Naive thymus-derived CD8-positive, alpha-beta T cell (primary cell): ENCODE results near the gene SLC6A6. TPM values are rescaled to one million over a fixed set of nuclear protein-coding genes. Genes with fewer than 3 reads are reported as not detected.
A peak's percentile ranks its signal among the peaks of the same experiment; 100 is the strongest.
"Not testable (repeated sequence)": the region's sequence is repeated elsewhere in the genome, so short reads cannot be mapped to it uniquely, and the experiment has no call there.

Experiments
- ATAC-seq, 2 donors: fragments of 150-1000 bp; cut with Tn5 transposase in 1 of 2; sonication (Bioruptor Pico), chemical (Tn5 transposase) in 1 of 2; 1 replicate in 1 of 2; 2 replicates in 1 of 2; pipeline ENCODE4 v1.10.0; 2021; ENCODE audit warnings: mild to moderate bottlenecking in 2 of 2, moderate library complexity in 2 of 2
- POLR2A ChIA-PET: fragments of 350-600 bp; sonication (Branson Sonifier 250); formaldehyde crosslinking; loops from one replicate; lab custom pipeline; 2021; ENCODE audit warnings: antibody characterized with exemption; lab: Charles Lee
- DNase-seq, 10 donors: peaks; one replicate each; pipeline versions ENCODE4 v3.0.0 to v3.0.0-alpha.2; 2020 to 2022
- H3K27ac Mint-ChIP-seq, 10 donors: one replicate each; pipeline ENCODE4 v1.8.0; 2020 to 2022; ENCODE audit warnings: mild to moderate bottlenecking in 10 of 10, mixed read lengths in 10 of 10, moderate library complexity in 4 of 10, inconsistent platforms in 1 of 10
- H3K27me3 Mint-ChIP-seq, 5 donors: one replicate each; pipeline ENCODE4 v1.8.0; 2021 to 2022; ENCODE audit warnings: mixed read lengths in 5 of 5
- H3K36me3 Mint-ChIP-seq, 3 donors: one replicate each; pipeline ENCODE4 v1.8.0; 2020 to 2022; ENCODE audit warnings: mixed read lengths in 3 of 3, mild to moderate bottlenecking in 2 of 3, inconsistent platforms in 1 of 3
- H3K4me1 Mint-ChIP-seq, 4 donors: one replicate each; pipeline ENCODE4 v1.8.0; 2021 to 2022; ENCODE audit warnings: mixed read lengths in 4 of 4
- H3K4me3 Mint-ChIP-seq, 10 donors: one replicate each; pipeline ENCODE4 v1.8.0; 2020 to 2022; ENCODE audit warnings: mild to moderate bottlenecking in 10 of 10, mixed read lengths in 10 of 10, moderate library complexity in 6 of 10, inconsistent platforms in 1 of 10
- H3K9me3 Mint-ChIP-seq, 9 donors: one replicate each; pipeline ENCODE4 v1.8.0; 2020 to 2022; ENCODE audit warnings: mixed read lengths in 9 of 9, mild to moderate bottlenecking in 3 of 9, inconsistent platforms in 1 of 9, moderate library complexity in 1 of 9
- polyA plus RNA-seq, 3 donors: library from polyadenylated mRNA; unstranded; fragments of 300-500 nt; fragmentation: Illumina TruSeq; gene quantifications; one replicate each; pipeline ENCODE4 v1.2.3, GENCODE V29; 2021
- total RNA-seq, 8 experiments: library from RNA in 2 of 8; stranded (reverse) in 2 of 8; gene quantifications; one replicate each; pipeline ENCODE4 v1.2.3 and lab custom pipeline; 2021 to 2026

The SLC6A6 gene
- total and polyA plus RNA-seq, 5 experiments from 2014 or later, result 2.1 to 43.7 (median 5.0) TPM

- no peaks in the 10 kb centered on the region for H3K9me3 Mint-ChIP-seq
- DNase-seq (no peak), ATAC-seq (no peak)
- H3K36me3 Mint-ChIP-seq, result no peaks in the 10 kb centered on the region
- H3K4me3 Mint-ChIP-seq, result peak overlapping the region in 3 of 10 donors; percentile 2 to 53 (median 43)
- peaks cover 31 to 91% (median 73%) of the 10 kb centered on the region in 4 donors for H3K4me1 Mint-ChIP-seq
- peak overlapping the region; percentile 37 to 99 (median 83) for H3K27ac Mint-ChIP-seq
- no peaks in the 10 kb centered on the region for H3K27me3 Mint-ChIP-seq
- POLR2A ChIA-PET, result interaction anchor here (1.6 to 6.7 kb wide), 2 partner anchors 10 to 32 kb away, joined by 5 to 108 read pairs; partner anchors contain the start of gene SLC6A6
Observed at GRCh38 chr3:14434498-14435151, 32.2 kb downstream of the SLC6A6 start.

GRCh38 chr3:14435175-14436014 is 33.0 kb downstream of the SLC6A6 start:
- no peaks in the 10 kb centered on the region for H3K36me3 Mint-ChIP-seq
- no peaks in the 10 kb centered on the region for H3K9me3 Mint-ChIP-seq
- H3K27me3 Mint-ChIP-seq, result no peaks in the 10 kb centered on the region
- H3K4me3 Mint-ChIP-seq, result no peak overlapping the region
- POLR2A ChIA-PET, result no interaction called here
- DNase-seq, result no peak
- ATAC-seq, result no peak
- peaks cover 34 to 91% (median 73%) of the 10 kb centered on the region in 4 donors for H3K4me1 Mint-ChIP-seq
- peak overlapping the region in 6 of 10 donors; percentile 41 to 99 (median 85) for H3K27ac Mint-ChIP-seq

GRCh38 chr3:14436954-14437281 is 34.5 kb downstream of the SLC6A6 start:
- no peak for ATAC-seq
- H3K4me1 Mint-ChIP-seq, result peaks cover 22 to 82% (median 62%) of the 10 kb centered on the region in 4 donors
- POLR2A ChIA-PET, result no interaction called here

GRCh38 chr3:14437705-14438104 is 35.3 kb downstream of the SLC6A6 start:
- not testable (repeated sequence) for DNase-seq, H3K9me3 Mint-ChIP-seq, H3K27me3 Mint-ChIP-seq, ATAC-seq, H3K36me3 Mint-ChIP-seq, H3K27ac Mint-ChIP-seq, H3K4me3 Mint-ChIP-seq
- POLR2A ChIA-PET, result interaction anchor here (0.7 to 1.5 kb wide), 2 partner anchors 35 to 1596 kb away, joined by 3 to 5 read pairs; partner anchors contain the start of gene SLC6A6
- peaks cover 20 to 74% (median 54%) of the 10 kb centered on the region in 4 donors for H3K4me1 Mint-ChIP-seq

More at GRCh38 chr3:14436954-14437281, 34.5 kb downstream of the SLC6A6 start:
- DNase-seq, result no peak
- Mint-ChIP-seq H3K4me3 (peak overlapping the region in 1 of 10 donors; percentile 35), H3K9me3 (no peaks in the 10 kb centered on the region), H3K27ac (peak overlapping the region in 5 of 10 donors; percentile 46 to 73 (median 70)), H3K36me3 (no peaks in the 10 kb centered on the region), H3K27me3 (no peaks in the 10 kb centered on the region)

- DNase-seq, result no peak
- no peak overlapping the region for H3K4me3 Mint-ChIP-seq
- POLR2A ChIA-PET, result interaction anchor here (0.7 to 1.5 kb wide), 2 partner anchors 35 to 1596 kb away, joined by 3 to 5 read pairs; partner anchors contain the start of gene SLC6A6
Observed at GRCh38 chr3:14438262-14438661, 35.9 kb downstream of the SLC6A6 start.

GRCh38 chr3:14438929-14439328 is 36.5 kb downstream of the SLC6A6 start:
- POLR2A ChIA-PET, result interaction anchor here (1.5 kb wide), 1 partner anchor 36 kb away, joined by 5 read pairs; the partner anchor contains the start of gene SLC6A6
- no peak for ATAC-seq
- H3K4me1 Mint-ChIP-seq, result peaks cover 19 to 62% (median 46%) of the 10 kb centered on the region in 4 donors
- H3K27me3 Mint-ChIP-seq, result no peaks in the 10 kb centered on the region
- H3K4me3 Mint-ChIP-seq, result no peak overlapping the region
- no peaks in the 10 kb centered on the region for H3K9me3 Mint-ChIP-seq
- DNase-seq, result no peak
- H3K36me3 Mint-ChIP-seq, result peaks cover 0 to 2% (median 0%) of the 10 kb centered on the region in 3 donors
- peak overlapping the region in 2 of 10 donors; percentile 15 to 90 for H3K27ac Mint-ChIP-seq

More at GRCh38 chr3:14438262-14438661, 35.9 kb downstream of the SLC6A6 start:
- peaks cover 19 to 69% (median 49%) of the 10 kb centered on the region in 4 donors for H3K4me1 Mint-ChIP-seq
- H3K27me3 Mint-ChIP-seq, result no peaks in the 10 kb centered on the region
- no peak for ATAC-seq
- H3K36me3 Mint-ChIP-seq, result peaks cover 0 to under 1% (median 0%) of the 10 kb centered on the region in 3 donors
- no peaks in the 10 kb centered on the region for H3K9me3 Mint-ChIP-seq
- peak overlapping the region in 2 of 10 donors; percentile 27 to 44 for H3K27ac Mint-ChIP-seq

GRCh38 chr3:14439501-14440167 is 37.2 kb downstream of the SLC6A6 start:
- H3K27me3 Mint-ChIP-seq, result no peaks in the 10 kb centered on the region
- DNase-seq (no peak), ATAC-seq (no peak)
- H3K4me3 Mint-ChIP-seq, result no peak overlapping the region
- peaks cover 15 to 55% (median 44%) of the 10 kb centered on the region in 4 donors for H3K4me1 Mint-ChIP-seq
- peak overlapping the region in 7 of 10 donors; percentile 35 to 90 (median 57) for H3K27ac Mint-ChIP-seq
- POLR2A ChIA-PET, result no interaction called here
- no peaks in the 10 kb centered on the region for H3K9me3 Mint-ChIP-seq
- H3K36me3 Mint-ChIP-seq, result peaks cover 0 to 6% (median 2%) of the 10 kb centered on the region in 3 donors

GRCh38 chr3:14440168-14440518 is 37.7 kb downstream of the SLC6A6 start:
- Mint-ChIP-seq H3K4me3 (no peak overlapping the region), H3K27ac (peak overlapping the region in 1 of 10 donors; percentile 90), H3K36me3 (peaks cover 0 to 9% (median 2%) of the 10 kb centered on the region in 3 donors), H3K27me3 (no peaks in the 10 kb centered on the region), H3K4me1 (peaks cover 12 to 50% (median 39%) of the 10 kb centered on the region in 4 donors), H3K9me3 (no peaks in the 10 kb centered on the region)
- ATAC-seq, result no peak
- DNase-seq, result no peak
- POLR2A ChIA-PET, result no interaction called here

GRCh38 chr3:14440531-14441239 is 38.3 kb downstream of the SLC6A6 start:
- peaks cover 12 to 44% (median 36%) of the 10 kb centered on the region in 4 donors for H3K4me1 Mint-ChIP-seq
- H3K9me3 Mint-ChIP-seq, result no peaks in the 10 kb centered on the region
- POLR2A ChIA-PET, result interaction anchor here (2.0 kb wide), 1 partner anchor 10 kb away, joined by 4 read pairs; no protein-coding TSS in a partner anchor
- no peak for DNase-seq
- no peak for ATAC-seq
- H3K4me3 Mint-ChIP-seq, result no peak overlapping the region
- H3K27ac Mint-ChIP-seq, result peak overlapping the region in 1 of 10 donors; percentile 90
- H3K27me3 Mint-ChIP-seq, result no peaks in the 10 kb centered on the region
- H3K36me3 Mint-ChIP-seq, result peaks cover 3 to 14% (median 5%) of the 10 kb centered on the region in 3 donors

- ATAC-seq, result no peak
- Mint-ChIP-seq H3K36me3 (peaks cover 7 to 21% (median 11%) of the 10 kb centered on the region in 3 donors), H3K27me3 (no peaks in the 10 kb centered on the region), H3K4me3 (no peak overlapping the region), H3K9me3 (no peaks in the 10 kb centered on the region), H3K27ac (peak overlapping the region in 2 of 10 donors; percentile 3 to 79), H3K4me1 (peaks cover 12 to 39% (median 36%) of the 10 kb centered on the region in 4 donors)
- no peak for DNase-seq
- POLR2A ChIA-PET, result interaction anchor here (2.0 kb wide), 1 partner anchor 11 kb away, joined by 4 read pairs; no protein-coding TSS in a partner anchor
Observed at GRCh38 chr3:14441240-14441919, 39.0 kb downstream of the SLC6A6 start.

- H3K4me3 Mint-ChIP-seq, result no peak overlapping the region
- H3K4me1 Mint-ChIP-seq, result peaks cover 12 to 34% (median 31%) of the 10 kb centered on the region in 4 donors
- ATAC-seq, result no peak
- peaks cover 10 to 25% (median 15%) of the 10 kb centered on the region in 3 donors for H3K36me3 Mint-ChIP-seq
- H3K27ac Mint-ChIP-seq, result peak overlapping the region in 1 of 10 donors; percentile 79
- POLR2A ChIA-PET, result interaction anchor here (2.0 kb wide), 1 partner anchor 11 kb away, joined by 4 read pairs; no protein-coding TSS in a partner anchor
- no peak for DNase-seq
- no peaks in the 10 kb centered on the region for H3K9me3 Mint-ChIP-seq
- H3K27me3 Mint-ChIP-seq, result no peaks in the 10 kb centered on the region
Observed at GRCh38 chr3:14441920-14442300, 39.5 kb downstream of the SLC6A6 start.
